ENCODE results near the gene RNF115. TPM values are rescaled to one million over a fixed set of nuclear protein-coding genes. Genes with fewer than 3 reads are reported as not detected.

RNF115 gene
- total RNA-seq, 6 experiments from 2014 or later = 5.3 to 10.3 (median 8.0) TPM

GRCh38 chr1:145707183-145707867 is 116.6 kb downstream of the RNF115 start, which contains the start of gene PDZK1:
TSS of gene PDZK1 (minus strand) at chr1:145707368. CDS start at chr1:145688021, 19,347 bp downstream.
- Histone ChIP-seq H3K36me3 (no peaks in the 10 kb centered on the region), H3K4me1 (peaks cover 0 to 78% (median 28%) of the 10 kb centered on the region in 4 donors), H3K27me3 (no peaks in the 10 kb centered on the region), H3K27ac (peak within 1 kb of the TSS; percentile 84 to 98 (median 94)), H3K4me3 (peak within 1 kb of the TSS; percentile 37 to 68 (median 66)), H3K9me3 (no peaks in the 10 kb centered on the region)
- intact Hi-C loops (cut with DNase I) = no loop called here
- WGBS (ENCODE audit: insufficient coverage, low coverage, low lambda C conversion rate, missing lambda C conversion rate) = 45% methylated on average over 3 of the region's 9 CpGs
- DNase-seq (peak; percentile 79 to 93 (median 91)), ATAC-seq (peak; percentile 83 to 92 (median 86))
- TF ChIP-seq POLR2A (IDR thresholded peaks at IDR 0.05) (peak; percentile 91), CTCF (IDR thresholded peaks at IDR 0.05) (no peak)

GRCh38 chr1:145706086-145706664 is 117.7 kb downstream of the RNF115 start:
- 22% methylated on average over 2 of the region's 2 CpGs for WGBS (ENCODE audit: insufficient coverage, low coverage, low lambda C conversion rate, missing lambda C conversion rate)
- no peaks in the 10 kb centered on the region for H3K36me3 ChIP-seq
- DNase-seq (no peak), ATAC-seq (no peak)
- TF ChIP-seq CTCF (IDR thresholded peaks at IDR 0.05) (no peak), POLR2A (IDR thresholded peaks at IDR 0.05) (no peak)
- intact Hi-C loops (cut with DNase I) = no loop called here
- no peaks in the 10 kb centered on the region for H3K27me3 ChIP-seq
- no peaks in the 10 kb centered on the region for H3K9me3 ChIP-seq
- peaks cover 0 to 78% (median 23%) of the 10 kb centered on the region in 4 donors for H3K4me1 ChIP-seq
- peak overlapping the region; percentile 37 to 68 (median 66) for H3K4me3 ChIP-seq
- peak overlapping the region; percentile 49 to 98 (median 94) for H3K27ac ChIP-seq

GRCh38 chr1:145705622-145706021 is 118.3 kb downstream of the RNF115 start:
- no peak for TF ChIP-seq CTCF (IDR thresholded peaks at IDR 0.05)
- TF ChIP-seq POLR2A (IDR thresholded peaks at IDR 0.05) = no peak

GRCh38 chr1:145702826-145703225 is 121.1 kb downstream of the RNF115 start:
- intact Hi-C loops (cut with DNase I) = no loop called here
- peak in 1 of 3 donors; percentile 15 for DNase-seq

More at GRCh38 chr1:145705622-145706021, 118.3 kb downstream of the RNF115 start:
- intact Hi-C loops (cut with DNase I) = no loop called here
- H3K36me3 ChIP-seq = no peaks in the 10 kb centered on the region
- peak overlapping the region in 2 of 3 donors; percentile 66 to 68 for H3K4me3 ChIP-seq
- DNase-seq = no peak
- H3K27ac ChIP-seq = peak overlapping the region in 2 of 3 donors; percentile 94 to 98
- ATAC-seq = no peak
- peaks cover 0 to 73% (median 20%) of the 10 kb centered on the region in 4 donors for H3K4me1 ChIP-seq
- 52% methylated on average over 7 of the region's 7 CpGs for WGBS (ENCODE audit: insufficient coverage, low coverage, low lambda C conversion rate, missing lambda C conversion rate)
- H3K27me3 ChIP-seq = no peaks in the 10 kb centered on the region
- no peaks in the 10 kb centered on the region for H3K9me3 ChIP-seq

More at GRCh38 chr1:145702826-145703225, 121.1 kb downstream of the RNF115 start:
- no peak for ATAC-seq
- Histone ChIP-seq H3K27ac (no peak overlapping the region), H3K4me1 (peaks cover 0 to 46% (median 10%) of the 10 kb centered on the region in 4 donors), H3K4me3 (no peak overlapping the region), H3K9me3 (no peaks in the 10 kb centered on the region), H3K36me3 (no peaks in the 10 kb centered on the region), H3K27me3 (no peaks in the 10 kb centered on the region)
- TF ChIP-seq POLR2A (IDR thresholded peaks at IDR 0.05) (no peak), CTCF (IDR thresholded peaks at IDR 0.05) (no peak)
- 65% methylated on average over 4 of the region's 7 CpGs for WGBS (ENCODE audit: insufficient coverage, low coverage, low lambda C conversion rate, missing lambda C conversion rate)

Measured in right lobe of liver (tissue), 6 donors.